ENCODE results near the gene FARP2. TPM values are rescaled to one million over a fixed set of nuclear protein-coding genes. Genes with fewer than 3 reads are reported as not detected.

FARP2 gene
- total and polyA plus RNA-seq, 2 of the 13 experiments (the other 11 are each of a cell fraction or from before 2014, with no cell fraction given) = 28.0 to 45.4 TPM

DNA sequence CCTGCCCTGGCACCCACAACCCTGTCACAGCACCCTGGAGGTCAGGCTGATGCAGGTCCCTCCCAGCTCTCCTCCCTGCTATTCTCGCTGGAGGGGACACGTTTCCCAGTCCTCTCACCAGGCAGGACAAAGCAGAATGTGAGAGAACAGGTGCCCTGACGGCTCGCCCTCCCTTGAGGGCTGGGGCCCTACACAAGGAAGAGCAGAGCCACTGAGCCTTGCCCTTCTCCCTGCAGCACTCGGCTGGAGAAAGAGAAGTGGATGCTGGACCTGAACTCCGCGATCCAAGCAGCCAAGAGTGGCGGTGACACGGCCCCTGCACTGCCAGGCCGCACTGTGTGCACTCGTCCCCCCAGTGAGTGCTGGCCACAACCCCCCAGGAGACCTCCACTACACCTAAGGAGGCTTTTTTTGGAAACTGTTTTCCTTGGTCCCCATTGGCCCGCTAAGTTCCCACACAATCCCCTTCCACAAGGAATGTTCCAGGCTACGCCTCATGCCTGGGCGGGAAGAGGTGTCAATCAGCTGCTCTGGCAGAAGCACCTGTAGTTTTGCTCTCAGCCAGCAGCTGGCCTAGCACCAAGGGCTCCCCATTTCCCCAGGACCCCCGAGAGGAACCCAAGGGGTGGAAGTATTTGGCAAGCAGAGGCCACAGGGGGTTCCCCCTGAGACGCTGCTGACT is 134.9 kb downstream of the FARP2 start (continued):
- TF ChIP-seq, protein P1, sequence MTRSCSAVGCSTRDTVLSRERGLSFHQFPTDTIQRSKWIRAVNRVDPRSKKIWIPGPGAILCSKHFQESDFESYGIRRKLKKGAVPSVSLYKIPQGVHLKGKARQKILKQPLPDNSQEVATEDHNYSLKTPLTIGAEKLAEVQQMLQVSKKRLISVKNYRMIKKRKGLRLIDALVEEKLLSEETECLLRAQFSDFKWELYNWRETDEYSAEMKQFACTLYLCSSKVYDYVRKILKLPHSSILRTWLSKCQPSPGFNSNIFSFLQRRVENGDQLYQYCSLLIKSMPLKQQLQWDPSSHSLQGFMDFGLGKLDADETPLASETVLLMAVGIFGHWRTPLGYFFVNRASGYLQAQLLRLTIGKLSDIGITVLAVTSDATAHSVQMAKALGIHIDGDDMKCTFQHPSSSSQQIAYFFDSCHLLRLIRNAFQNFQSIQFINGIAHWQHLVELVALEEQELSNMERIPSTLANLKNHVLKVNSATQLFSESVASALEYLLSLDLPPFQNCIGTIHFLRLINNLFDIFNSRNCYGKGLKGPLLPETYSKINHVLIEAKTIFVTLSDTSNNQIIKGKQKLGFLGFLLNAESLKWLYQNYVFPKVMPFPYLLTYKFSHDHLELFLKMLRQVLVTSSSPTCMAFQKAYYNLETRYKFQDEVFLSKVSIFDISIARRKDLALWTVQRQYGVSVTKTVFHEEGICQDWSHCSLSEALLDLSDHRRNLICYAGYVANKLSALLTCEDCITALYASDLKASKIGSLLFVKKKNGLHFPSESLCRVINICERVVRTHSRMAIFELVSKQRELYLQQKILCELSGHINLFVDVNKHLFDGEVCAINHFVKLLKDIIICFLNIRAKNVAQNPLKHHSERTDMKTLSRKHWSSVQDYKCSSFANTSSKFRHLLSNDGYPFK (CRISPR knock-in tag; IDR thresholded peaks at IDR 0.05; ENCODE audit: borderline replicate concordance) = no peak
- TF ChIP-seq NFIB (CRISPR knock-in tag; IDR thresholded peaks at IDR 0.05; ENCODE audit: borderline replicate concordance) (0 out of 2 replicates have a peak, but pooled peaks have one; percentile 67), ZNF296 (CRISPR knock-in tag; conservative IDR thresholded peaks at IDR 0.05) (no peak)

DNA sequence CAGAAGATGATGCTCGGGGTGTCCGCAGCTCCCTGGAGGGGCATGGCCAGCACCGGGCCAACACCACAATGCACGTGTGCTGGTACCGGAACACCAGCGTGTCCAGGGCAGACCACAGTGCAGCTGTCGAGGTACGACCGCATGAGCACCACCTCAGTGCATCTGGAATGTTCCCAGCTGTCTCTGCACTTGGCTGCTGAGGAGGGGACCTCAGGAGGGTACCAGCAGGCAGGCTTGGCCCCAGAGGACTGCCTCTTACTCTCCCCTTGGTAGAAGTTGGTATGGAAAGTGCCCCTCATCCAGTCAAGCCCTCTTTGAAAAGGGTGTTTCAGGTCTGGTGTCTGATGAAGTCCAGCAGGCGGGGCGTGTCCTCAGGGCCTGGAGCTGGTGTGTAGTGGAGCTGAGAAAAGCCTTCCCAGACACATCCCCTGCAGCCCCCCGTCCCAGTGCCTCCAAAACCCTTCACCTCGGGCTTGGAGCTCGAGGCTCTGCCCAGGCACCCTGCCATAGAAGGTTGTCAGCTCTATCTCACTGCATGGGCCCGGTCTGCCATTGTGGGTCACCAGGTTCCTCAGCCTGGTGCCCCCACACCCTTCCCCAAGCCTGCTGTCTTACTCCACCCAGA is 135.6 kb downstream of the FARP2 start:
- WGBS (ENCODE audit: low lambda C conversion rate) = 97% methylated on average over 12 of the region's 15 CpGs
- H3K27ac ChIP-seq (ENCODE audit: extremely low read length, insufficient read depth, low read length) = no peak overlapping the region
- no peaks in the 10 kb centered on the region for H3K9me3 ChIP-seq (ENCODE audit: low read length)
- no peaks in the 10 kb centered on the region for H3K4me1 ChIP-seq (ENCODE audit: insufficient read depth, low read length)
- ChIA-PET POLR2A (interaction anchor here (1.0 kb wide), 2 partner anchors 16 to 118 kb away, joined by 3 to 4 read pairs; no protein-coding TSS in a partner anchor), CTCF (ENCODE audit: low intra/inter-chr PET ratio, low total read pairs) (no interaction called here)
- H3K27me3 ChIP-seq (ENCODE audit: control insufficient read depth in 1 of 2, insufficient read depth in 2 of 2, low read length in 2 of 2) = no peaks in the 10 kb centered on the region
- no peak overlapping the region for H3K4me2 ChIP-seq (ENCODE audit: low read depth, low read length)
- H4K20me1 ChIP-seq (ENCODE audit: insufficient read depth, low read length) = no peaks in the 10 kb centered on the region
- H3K9ac ChIP-seq (ENCODE audit: insufficient read depth, low read depth, low read length) = no peak overlapping the region
- DNase-seq (ENCODE audit: low spot score) (no peak), FAIRE-seq (no peak), ATAC-seq (peak; percentile 4)
- H3K4me3 ChIP-seq (replicated peaks in 1 of 3; ENCODE audit: insufficient read depth in 1 of 3, low read depth in 2 of 3, low read length in 3 of 3) = no peak overlapping the region
- in situ Hi-C loops (cut with HindIII; ENCODE audit: extremely low pct_ligation_motif_present, low pct_unique_long_range_greater_than_20kb) (no loop called here), intact Hi-C loops (cut with micrococcal nuclease; ENCODE audit: unreplicated experiment) (no loop called here)
- H3K79me2 ChIP-seq (ENCODE audit: insufficient read depth, low read length) = no peaks in the 10 kb centered on the region
- no TSS peak for BruUV-seq (replicated peaks)
- peaks cover 21 to 43% of the 10 kb centered on the region in 2 experiments for H3K36me3 ChIP-seq (replicated peaks in 1 of 2; ENCODE audit: control insufficient read depth in 1 of 2, insufficient read depth in 2 of 2, low read length in 2 of 2)
- H2AFZ ChIP-seq (ENCODE audit: low read length) = no peak overlapping the region
- TF ChIP-seq, protein P2, sequence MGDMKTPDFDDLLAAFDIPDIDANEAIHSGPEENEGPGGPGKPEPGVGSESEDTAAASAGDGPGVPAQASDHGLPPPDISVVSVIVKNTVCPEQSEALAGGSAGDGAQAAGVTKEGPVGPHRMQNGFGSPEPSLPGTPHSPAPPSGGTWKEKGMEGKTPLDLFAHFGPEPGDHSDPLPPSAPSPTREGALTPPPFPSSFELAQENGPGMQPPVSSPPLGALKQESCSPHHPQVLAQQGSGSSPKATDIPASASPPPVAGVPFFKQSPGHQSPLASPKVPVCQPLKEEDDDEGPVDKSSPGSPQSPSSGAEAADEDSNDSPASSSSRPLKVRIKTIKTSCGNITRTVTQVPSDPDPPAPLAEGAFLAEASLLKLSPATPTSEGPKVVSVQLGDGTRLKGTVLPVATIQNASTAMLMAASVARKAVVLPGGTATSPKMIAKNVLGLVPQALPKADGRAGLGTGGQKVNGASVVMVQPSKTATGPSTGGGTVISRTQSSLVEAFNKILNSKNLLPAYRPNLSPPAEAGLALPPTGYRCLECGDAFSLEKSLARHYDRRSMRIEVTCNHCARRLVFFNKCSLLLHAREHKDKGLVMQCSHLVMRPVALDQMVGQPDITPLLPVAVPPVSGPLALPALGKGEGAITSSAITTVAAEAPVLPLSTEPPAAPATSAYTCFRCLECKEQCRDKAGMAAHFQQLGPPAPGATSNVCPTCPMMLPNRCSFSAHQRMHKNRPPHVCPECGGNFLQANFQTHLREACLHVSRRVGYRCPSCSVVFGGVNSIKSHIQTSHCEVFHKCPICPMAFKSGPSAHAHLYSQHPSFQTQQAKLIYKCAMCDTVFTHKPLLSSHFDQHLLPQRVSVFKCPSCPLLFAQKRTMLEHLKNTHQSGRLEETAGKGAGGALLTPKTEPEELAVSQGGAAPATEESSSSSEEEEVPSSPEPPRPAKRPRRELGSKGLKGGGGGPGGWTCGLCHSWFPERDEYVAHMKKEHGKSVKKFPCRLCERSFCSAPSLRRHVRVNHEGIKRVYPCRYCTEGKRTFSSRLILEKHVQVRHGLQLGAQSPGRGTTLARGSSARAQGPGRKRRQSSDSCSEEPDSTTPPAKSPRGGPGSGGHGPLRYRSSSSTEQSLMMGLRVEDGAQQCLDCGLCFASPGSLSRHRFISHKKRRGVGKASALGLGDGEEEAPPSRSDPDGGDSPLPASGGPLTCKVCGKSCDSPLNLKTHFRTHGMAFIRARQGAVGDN (CRISPR knock-in tag; IDR thresholded peaks at IDR 0.05) = 0 out of 2 replicates have a peak, but pooled peaks have one; percentile 13
- TF ChIP-seq HOXA7 (CRISPR knock-in tag; IDR thresholded peaks at IDR 0.05) (no peak), KDM3A (CRISPR knock-in tag; IDR thresholded peaks at IDR 0.05; ENCODE audit: low read depth) (no peak), DNMT1 (CRISPR knock-in tag; IDR thresholded peaks at IDR 0.05) (no peak), CBX1 (IDR thresholded peaks at IDR 0.05; ENCODE audit: low read depth) (peak; percentile 11), REXO4 (CRISPR knock-in tag; IDR thresholded peaks at IDR 0.05; ENCODE audit: borderline replicate concordance) (no peak), ZNF382 (CRISPR knock-in tag; IDR thresholded peaks at IDR 0.05; ENCODE audit: borderline replicate concordance) (no peak)
- TF ChIP-seq, protein P3, sequence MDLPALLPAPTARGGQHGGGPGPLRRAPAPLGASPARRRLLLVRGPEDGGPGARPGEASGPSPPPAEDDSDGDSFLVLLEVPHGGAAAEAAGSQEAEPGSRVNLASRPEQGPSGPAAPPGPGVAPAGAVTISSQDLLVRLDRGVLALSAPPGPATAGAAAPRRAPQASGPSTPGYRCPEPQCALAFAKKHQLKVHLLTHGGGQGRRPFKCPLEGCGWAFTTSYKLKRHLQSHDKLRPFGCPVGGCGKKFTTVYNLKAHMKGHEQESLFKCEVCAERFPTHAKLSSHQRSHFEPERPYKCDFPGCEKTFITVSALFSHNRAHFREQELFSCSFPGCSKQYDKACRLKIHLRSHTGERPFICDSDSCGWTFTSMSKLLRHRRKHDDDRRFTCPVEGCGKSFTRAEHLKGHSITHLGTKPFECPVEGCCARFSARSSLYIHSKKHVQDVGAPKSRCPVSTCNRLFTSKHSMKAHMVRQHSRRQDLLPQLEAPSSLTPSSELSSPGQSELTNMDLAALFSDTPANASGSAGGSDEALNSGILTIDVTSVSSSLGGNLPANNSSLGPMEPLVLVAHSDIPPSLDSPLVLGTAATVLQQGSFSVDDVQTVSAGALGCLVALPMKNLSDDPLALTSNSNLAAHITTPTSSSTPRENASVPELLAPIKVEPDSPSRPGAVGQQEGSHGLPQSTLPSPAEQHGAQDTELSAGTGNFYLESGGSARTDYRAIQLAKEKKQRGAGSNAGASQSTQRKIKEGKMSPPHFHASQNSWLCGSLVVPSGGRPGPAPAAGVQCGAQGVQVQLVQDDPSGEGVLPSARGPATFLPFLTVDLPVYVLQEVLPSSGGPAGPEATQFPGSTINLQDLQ (CRISPR knock-in tag; IDR thresholded peaks at IDR 0.05) = 0 out of 2 replicates have a peak, but pooled peaks have one; percentile 58

All from HepG2 (cell line).